Retina (tissue), 1 donor: Measurements from ENCODE around the gene SLC35B1.

Experiments
- DNase-seq: peaks from one replicate; pipeline ENCODE4 v3.0.0-alpha.2; 2016

SLC35B1 gene

GRCh38 chr17:49707608-49708514 lies at the start of gene SLC35B1:
Gene SLC35B1 (minus strand): TSS chr17:49707964. CDS start chr17:49707833, 131 bp downstream.
- DNase-seq = peak; percentile 100

GRCh38 chr17:49757151-49757777 lies 49.5 kb upstream of the SLC35B1 start:
- DNase-seq = no peak

- no peak for DNase-seq
These were observed 48.8 kb upstream of the SLC35B1 start for GRCh38 chr17:49756323-49757150.

- no peak for DNase-seq
These were observed 48.0 kb upstream of the SLC35B1 start for GRCh38 chr17:49755663-49756283.

- no peak for DNase-seq
These were observed 46.2 kb upstream of the SLC35B1 start for GRCh38 chr17:49753959-49754391.

- no peak for DNase-seq
These were observed 44.7 kb upstream of the SLC35B1 start for GRCh38 chr17:49752508-49752907.

- DNase-seq = no peak
These were observed 42.0 kb upstream of the SLC35B1 start for GRCh38 chr17:49749730-49750129.

- no peak for DNase-seq
These were observed 41.0 kb upstream of the SLC35B1 start for GRCh38 chr17:49748791-49749190.

GRCh38 chr17:49748223-49748622 lies 40.5 kb upstream of the SLC35B1 start:
- DNase-seq = no peak

- DNase-seq = no peak
These were observed 39.9 kb upstream of the SLC35B1 start for GRCh38 chr17:49747632-49748031.

- no peak for DNase-seq
These were observed 39.2 kb upstream of the SLC35B1 start for GRCh38 chr17:49746791-49747490.

- no peak for DNase-seq
These were observed 37.7 kb upstream of the SLC35B1 start for GRCh38 chr17:49745175-49746139.

GRCh38 chr17:49742166-49742638 lies 34.4 kb upstream of the SLC35B1 start:
- no peak for DNase-seq

- no peak for DNase-seq
These were observed 33.9 kb upstream of the SLC35B1 start for GRCh38 chr17:49741692-49742076.

GRCh38 chr17:49741009-49741691 lies 33.4 kb upstream of the SLC35B1 start:
- no peak for DNase-seq

GRCh38 chr17:49739641-49740271 lies 32.0 kb upstream of the SLC35B1 start:
- DNase-seq = no peak

GRCh38 chr17:49738456-49739163 lies 30.8 kb upstream of the SLC35B1 start:
- no peak for DNase-seq

- no peak for DNase-seq
These were observed 27.0 kb upstream of the SLC35B1 start for GRCh38 chr17:49734515-49735490.
